Parathyroid adenoma (tissue), 2 donors: ENCODE results near the gene EIF2S3B.

Source experiments
- H2AFZ ChIP-seq: fragments of 300-600 bp; sonication (generic); one replicate; pipeline ENCODE4 v1.7.0; 2017; ENCODE audit warnings: antibody characterized with exemption, mild to moderate bottlenecking
- H3K27ac ChIP-seq: fragments of 300-600 bp; sonication (generic); one replicate; pipeline ENCODE4 v1.7.0; 2017
- H3K27me3 ChIP-seq: fragments of 300-600 bp; sonication (generic); one replicate; pipeline ENCODE4 v1.7.0; 2017; ENCODE audit warnings: low read length; ENCODE audit not compliant: control insufficient read depth, insufficient read depth
- H3K36me3 ChIP-seq: fragments of 300-600 bp; sonication (generic); one replicate; pipeline ENCODE4 v1.7.0; 2017; ENCODE audit warnings: low read length; ENCODE audit not compliant: control insufficient read depth, insufficient read depth
- H3K4me1 ChIP-seq: fragments of 300-600 bp; sonication (generic); one replicate; pipeline ENCODE4 v1.7.0; 2017; ENCODE audit warnings: control low read depth
- H3K4me2 ChIP-seq: fragments of 300-600 bp; sonication (generic); one replicate; pipeline ENCODE4 v1.7.0; 2017; ENCODE audit warnings: low read length
- H3K4me3 ChIP-seq: fragments of 300-600 bp; sonication (generic); one replicate; pipeline ENCODE4 v1.7.0; 2017; ENCODE audit warnings: low read depth, low read length
- H3K79me2 ChIP-seq: fragments of 300-600 bp; sonication (generic); one replicate; pipeline ENCODE4 v1.7.0; 2017; ENCODE audit warnings: control low read depth
- H3K9ac ChIP-seq: fragments of 300-600 bp; sonication (generic); one replicate; pipeline ENCODE4 v1.7.0; 2017; ENCODE audit warnings: mild to moderate bottlenecking
- H3K9me3 ChIP-seq: fragments of 300-600 bp; sonication (generic); one replicate; pipeline ENCODE4 v1.7.0; 2017; ENCODE audit warnings: low read length; ENCODE audit not compliant: control insufficient read depth
- TF ChIP-seq, protein P1 (sequence below): fragments of 300-600 bp; sonication (generic); IDR thresholded peaks from one replicate; pipeline ENCODE4 v1.7.0; 2017; ENCODE audit warnings: antibody characterized with exemption, mild to moderate bottlenecking
- donor health status: primary hyperparathyroidism.

Gene EIF2S3B

DNA sequence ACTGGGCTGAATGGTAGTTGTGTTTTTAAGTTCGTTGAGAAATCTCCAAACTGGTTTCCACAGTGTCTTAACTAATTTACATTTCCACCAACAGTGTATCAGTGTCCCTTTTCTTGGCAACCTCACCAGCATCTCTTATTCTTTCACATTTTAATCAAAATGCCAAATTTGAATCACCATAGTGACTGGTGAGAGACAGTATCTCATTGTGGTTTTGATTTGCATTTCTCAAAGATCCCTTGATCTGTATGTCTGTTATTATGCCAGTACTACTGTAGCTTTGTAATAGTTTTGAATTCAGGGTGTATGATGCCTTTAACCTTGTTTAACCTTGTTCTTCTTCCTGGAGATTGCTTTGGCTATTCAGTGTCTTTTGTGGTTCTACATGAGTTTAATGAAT, 2.2 kb upstream of the EIF2S3B start:
- no peak overlapping the region for H3K4me2 ChIP-seq
- H3K36me3 ChIP-seq, result no peaks in the 10 kb centered on the region
- H3K27me3 ChIP-seq, result no peaks in the 10 kb centered on the region
- no peak overlapping the region for H3K4me3 ChIP-seq
- no peaks in the 10 kb centered on the region for H3K79me2 ChIP-seq
- H3K4me1 ChIP-seq, result no peaks in the 10 kb centered on the region
- TF ChIP-seq, protein P1, sequence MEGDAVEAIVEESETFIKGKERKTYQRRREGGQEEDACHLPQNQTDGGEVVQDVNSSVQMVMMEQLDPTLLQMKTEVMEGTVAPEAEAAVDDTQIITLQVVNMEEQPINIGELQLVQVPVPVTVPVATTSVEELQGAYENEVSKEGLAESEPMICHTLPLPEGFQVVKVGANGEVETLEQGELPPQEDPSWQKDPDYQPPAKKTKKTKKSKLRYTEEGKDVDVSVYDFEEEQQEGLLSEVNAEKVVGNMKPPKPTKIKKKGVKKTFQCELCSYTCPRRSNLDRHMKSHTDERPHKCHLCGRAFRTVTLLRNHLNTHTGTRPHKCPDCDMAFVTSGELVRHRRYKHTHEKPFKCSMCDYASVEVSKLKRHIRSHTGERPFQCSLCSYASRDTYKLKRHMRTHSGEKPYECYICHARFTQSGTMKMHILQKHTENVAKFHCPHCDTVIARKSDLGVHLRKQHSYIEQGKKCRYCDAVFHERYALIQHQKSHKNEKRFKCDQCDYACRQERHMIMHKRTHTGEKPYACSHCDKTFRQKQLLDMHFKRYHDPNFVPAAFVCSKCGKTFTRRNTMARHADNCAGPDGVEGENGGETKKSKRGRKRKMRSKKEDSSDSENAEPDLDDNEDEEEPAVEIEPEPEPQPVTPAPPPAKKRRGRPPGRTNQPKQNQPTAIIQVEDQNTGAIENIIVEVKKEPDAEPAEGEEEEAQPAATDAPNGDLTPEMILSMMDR, result no peak
- no peaks in the 10 kb centered on the region for H3K9me3 ChIP-seq
- H2AFZ ChIP-seq, result no peak overlapping the region
- H3K27ac ChIP-seq, result no peak overlapping the region
- no peak overlapping the region for H3K9ac ChIP-seq

DNA sequence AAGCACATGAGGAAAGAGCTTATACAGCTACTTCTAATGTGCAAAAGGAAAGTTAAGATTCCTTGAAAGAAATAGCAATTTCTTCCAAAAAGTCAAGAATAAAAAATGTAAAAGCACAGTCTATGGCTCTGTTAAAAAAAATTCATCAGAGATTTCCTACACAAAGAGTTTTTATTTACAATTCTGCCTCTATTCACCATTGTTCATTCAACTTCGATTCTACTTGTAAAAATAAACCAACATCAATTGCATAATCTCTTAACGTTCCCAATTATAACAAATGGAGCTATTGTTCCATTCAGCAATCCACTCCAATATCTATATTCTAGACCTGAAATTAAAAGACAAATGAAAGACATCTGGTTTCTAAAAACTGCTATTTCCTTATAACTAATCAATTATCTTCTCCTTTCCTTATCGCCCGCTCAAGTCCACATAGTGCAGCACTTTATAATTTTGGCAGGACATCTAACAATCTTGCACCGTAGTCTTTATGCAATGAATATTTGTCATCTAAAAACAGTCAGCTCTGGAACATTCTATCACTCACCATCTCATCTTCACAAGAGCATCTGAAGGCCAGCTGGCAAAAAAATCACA, 6.2 kb downstream of the EIF2S3B start:
- Histone ChIP-seq H2AFZ (no peak overlapping the region), H3K4me1 (no peaks in the 10 kb centered on the region), H3K4me2 (no peak overlapping the region), H3K79me2 (no peaks in the 10 kb centered on the region), H3K36me3 (no peaks in the 10 kb centered on the region), H3K27me3 (no peaks in the 10 kb centered on the region), H3K27ac (no peak overlapping the region), H3K4me3 (no peak overlapping the region), H3K9me3 (no peaks in the 10 kb centered on the region), H3K9ac (no peak overlapping the region)
- TF ChIP-seq, protein P1, result no peak

- no peaks in the 10 kb centered on the region for H3K4me1 ChIP-seq
- no peaks in the 10 kb centered on the region for H3K9me3 ChIP-seq
- no peaks in the 10 kb centered on the region for H3K27me3 ChIP-seq
- no peak overlapping the region for H2AFZ ChIP-seq
- no peak overlapping the region for H3K4me2 ChIP-seq
- H3K4me3 ChIP-seq, result no peak overlapping the region
- no peaks in the 10 kb centered on the region for H3K36me3 ChIP-seq
- no peak overlapping the region for H3K27ac ChIP-seq
- TF ChIP-seq, protein P1, result no peak
- no peak overlapping the region for H3K9ac ChIP-seq
- no peaks in the 10 kb centered on the region for H3K79me2 ChIP-seq
These were observed 7.1 kb downstream of the EIF2S3B start for GRCh38 chr12:10512798-10513197.

DNA sequence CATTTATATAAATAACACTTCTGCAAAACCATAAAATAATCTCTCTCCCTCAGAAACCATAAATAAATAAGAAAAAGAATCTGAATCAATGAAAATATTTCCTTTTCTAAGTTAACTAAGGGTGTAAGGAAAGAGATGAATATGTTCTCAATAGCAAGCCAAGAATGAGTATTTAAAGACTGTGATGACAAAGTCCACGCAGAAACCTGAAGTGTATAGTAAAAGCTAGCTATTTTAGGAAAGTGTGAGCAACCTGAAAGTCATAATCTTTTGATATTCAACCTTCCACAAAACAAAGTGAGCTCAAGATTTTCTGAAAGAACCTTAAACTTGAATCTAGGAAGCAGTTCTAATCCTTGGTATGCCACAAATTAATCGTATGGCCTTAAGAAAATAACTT, 15.9 kb downstream of the EIF2S3B start:
- Histone ChIP-seq H3K4me3 (no peak overlapping the region), H3K4me1 (no peaks in the 10 kb centered on the region), H3K9ac (no peak overlapping the region), H3K9me3 (no peaks in the 10 kb centered on the region), H2AFZ (no peak overlapping the region), H3K27ac (no peak overlapping the region), H3K36me3 (no peaks in the 10 kb centered on the region), H3K27me3 (no peaks in the 10 kb centered on the region), H3K79me2 (no peaks in the 10 kb centered on the region), H3K4me2 (no peak overlapping the region)
- TF ChIP-seq, protein P1, result no peak
